ENCODE data around the gene ARHGAP24.

ARHGAP24 gene

DNA sequence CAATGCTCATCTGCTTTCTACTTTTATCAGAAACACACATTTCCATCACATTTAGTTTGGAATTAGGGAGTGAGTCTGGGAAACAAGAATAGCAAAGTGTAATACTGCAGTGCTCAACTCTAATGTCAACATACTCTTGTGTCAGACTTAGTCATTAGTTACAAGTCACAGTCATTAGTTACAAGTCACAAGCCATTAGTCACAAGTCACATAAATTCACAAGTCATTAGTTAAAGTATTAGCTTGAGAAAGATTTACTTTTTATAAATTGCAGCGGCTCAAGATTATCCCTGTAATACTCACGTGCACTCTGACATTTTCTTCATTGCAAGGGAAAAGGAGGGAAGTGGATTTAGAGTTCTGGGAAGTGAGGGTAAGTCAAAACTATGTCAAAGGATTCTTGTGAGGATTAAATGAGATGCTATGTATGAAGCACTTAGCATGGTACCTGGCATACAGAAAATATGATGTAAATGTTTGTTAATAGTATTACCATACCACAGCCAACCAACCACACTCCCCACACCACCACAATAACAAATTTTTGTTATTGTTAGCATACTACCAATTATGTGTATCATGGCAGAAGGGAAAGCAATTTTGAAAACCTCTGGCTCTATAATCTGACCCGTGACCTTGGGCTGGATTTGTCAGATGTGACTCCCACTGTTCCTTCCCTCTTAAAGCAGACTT lies 116.6 kb downstream of the ARHGAP24 start:
- DNase-seq: no peak

DNA sequence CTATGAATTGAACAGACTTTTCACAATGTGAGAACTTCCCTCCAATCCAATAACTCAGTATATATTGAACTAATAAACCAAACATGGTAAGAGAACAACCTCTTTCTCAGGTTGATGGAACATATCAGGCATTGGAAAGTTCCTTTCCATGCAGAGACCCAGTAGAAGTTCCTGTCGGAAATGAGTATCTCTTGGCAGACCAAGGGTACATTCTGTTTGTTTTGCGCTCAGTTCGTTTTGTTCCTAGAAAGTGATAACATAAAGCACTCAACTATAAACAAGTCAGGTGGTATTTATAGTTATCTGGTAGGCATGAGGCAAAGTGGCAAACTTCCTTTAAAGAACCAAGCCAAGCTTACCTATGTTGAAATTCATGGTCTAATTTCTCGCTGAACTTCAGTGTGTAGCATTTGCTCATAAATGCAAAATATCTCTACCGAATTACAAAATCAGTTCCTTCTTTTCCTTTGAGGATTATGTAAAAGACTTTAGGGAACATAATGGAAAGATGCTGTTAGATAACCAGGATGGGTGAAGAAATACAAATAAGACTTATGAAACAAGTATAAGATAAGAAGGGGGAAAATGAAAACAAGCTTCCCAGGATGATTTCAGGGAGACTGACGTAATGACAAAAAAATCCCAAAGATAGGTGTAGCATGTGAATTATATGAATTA lies 120.3 kb downstream of the ARHGAP24 start:
- no peak for DNase-seq

DNA sequence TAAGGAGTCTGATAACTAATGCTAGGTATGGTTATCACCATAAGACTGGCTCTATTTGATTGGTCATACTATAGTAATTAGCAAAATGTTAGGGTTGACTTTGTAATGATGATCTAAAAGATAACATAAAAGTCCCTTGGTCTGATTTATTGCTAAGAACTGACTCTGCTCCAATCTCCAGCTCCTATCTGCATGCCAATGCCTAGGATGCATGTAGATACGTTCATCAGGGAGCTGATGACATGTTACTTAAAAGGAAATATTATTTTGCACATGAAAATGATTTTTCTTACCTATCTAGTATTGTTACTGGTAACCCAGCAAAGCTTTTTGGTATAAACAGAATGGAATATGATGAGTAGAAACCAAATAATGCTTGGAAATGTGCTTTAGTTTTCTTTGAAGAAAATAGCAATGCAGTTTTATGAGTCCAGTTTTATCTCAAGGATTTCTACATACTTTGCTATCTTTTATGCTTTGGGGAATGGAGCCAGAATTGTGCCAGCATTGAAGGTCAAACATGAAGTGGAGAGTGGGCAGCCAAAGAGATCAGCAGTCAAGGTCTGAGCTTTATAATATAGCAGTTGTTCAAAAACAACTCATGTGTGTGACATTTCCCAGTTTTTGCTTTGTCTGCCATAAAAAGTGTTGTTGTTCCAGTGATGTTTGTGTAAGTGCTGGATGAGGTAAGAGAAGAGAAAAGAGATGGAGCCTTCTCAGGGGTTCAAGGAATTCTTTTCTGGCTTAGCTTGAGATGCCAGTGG lies 121.0 kb downstream of the ARHGAP24 start:
- no peak for DNase-seq

DNA sequence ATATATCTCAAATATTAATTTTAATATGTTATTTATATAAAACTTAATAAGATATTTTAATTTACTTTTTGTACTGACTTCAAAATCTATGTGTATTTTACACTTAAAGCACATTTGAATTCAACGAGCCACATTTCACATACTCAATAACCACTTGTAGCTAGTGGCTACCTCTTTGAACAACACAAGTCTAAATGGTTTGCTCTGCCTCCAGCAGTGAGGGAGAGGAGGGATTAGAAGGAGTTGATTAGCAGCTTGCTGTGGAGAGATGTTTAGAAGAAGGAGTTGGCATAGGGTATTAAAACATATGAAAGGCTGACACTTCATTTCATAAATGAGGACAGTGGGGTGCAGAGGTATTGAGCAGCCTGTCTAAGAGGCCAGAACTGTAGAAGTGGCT lies 124.0 kb downstream of the ARHGAP24 start:
- no peak for DNase-seq

DNA sequence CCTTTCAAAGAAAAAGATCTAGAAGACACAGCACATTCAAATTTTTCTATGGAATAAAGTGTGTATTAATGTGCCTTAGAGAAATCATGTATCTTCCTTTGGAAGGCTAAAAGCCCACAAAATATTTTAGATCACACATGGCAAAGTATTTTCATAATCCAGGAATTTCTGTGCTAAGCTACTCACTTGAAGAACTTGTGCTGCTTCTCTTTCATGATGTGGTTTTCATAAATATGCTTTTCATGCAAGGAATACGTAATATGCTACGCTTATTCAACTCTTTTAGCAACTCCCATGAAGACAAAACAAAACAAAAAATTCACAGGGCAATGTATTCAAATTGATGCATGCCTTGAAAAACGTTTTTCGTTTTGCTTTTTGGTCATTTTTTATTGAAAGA lies 125.6 kb downstream of the ARHGAP24 start:
- no peak for DNase-seq

DNA sequence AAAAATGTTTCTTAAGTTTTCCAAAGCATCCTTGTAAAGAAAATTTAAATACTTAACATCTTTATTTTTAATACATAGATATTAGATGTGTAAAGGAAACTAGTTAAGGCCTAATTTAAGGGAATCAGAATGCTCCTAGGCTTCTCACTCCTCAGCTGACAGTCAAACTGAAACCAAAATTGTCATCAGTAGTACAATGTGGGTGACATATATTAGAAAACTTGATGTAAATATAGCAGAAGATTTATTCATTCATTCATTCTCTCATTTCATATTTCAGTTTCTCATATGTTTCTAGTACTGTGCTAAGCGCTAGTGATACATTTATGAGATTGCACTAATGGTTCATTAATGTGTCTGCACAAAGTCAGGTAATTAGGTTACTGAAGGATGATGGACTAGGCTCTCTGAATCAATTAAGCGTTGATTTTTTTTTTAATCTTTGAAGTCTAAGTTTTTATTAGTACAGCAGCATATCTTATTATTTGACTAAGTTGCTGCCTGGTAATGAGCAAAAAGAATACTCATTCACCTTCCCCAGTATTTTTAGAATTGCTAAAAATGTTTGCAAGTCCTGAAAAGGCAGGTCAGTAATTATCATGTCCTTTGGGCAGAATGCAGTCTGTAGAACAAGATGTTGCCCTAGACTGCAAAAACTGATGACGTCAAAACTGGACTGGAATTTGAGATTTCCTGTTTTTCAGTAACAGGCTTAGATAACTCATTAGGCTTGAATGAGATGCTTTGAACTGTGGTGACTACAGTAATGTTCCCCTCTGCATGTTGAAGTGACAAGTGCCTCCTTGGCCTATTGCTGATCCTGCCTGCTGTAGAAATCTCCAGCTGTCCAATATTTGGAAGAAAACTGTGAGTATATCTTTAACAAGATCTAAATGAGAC lies 128.7 kb downstream of the ARHGAP24 start:
- no peak for DNase-seq

DNA sequence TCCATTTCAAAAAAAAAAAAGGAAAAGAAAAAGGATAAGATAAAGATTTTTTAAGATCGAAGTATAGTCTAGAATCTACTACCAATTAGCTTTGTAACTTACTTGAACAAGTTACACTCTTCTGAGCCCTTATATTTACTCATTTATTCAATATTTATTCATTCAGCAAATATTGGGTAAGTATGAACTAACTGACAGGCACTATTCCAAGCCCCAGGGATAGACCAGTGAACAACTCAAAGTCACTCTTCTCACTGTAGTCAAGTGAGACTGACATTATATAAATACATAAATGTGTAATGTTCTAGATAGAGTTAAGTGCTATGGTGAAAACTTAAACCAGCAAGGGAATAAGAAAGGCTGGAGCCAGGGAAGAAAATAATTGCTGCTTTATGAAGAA lies 131.6 kb downstream of the ARHGAP24 start:
- no peak for DNase-seq

DNA sequence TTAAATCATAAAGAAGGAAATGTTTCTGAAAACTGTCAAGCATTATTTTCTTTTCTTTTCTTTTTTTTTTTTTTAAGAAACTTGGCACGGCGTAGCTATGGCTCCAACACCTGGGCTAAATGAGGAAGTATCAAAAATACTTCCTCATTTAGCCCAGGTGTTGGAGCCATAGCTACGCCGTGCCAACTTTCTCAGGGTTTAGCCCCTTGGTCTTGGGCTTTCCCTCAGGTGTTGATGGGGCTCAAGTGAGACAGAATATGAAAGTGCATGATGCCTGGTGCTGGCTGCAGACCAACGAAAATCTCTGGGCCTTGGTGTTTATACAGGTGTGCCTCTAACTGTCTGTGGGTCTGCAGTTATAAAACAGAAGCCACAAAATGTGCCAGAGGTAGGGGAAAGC lies 132.7 kb downstream of the ARHGAP24 start:
- DNase-seq: no peak

DNA sequence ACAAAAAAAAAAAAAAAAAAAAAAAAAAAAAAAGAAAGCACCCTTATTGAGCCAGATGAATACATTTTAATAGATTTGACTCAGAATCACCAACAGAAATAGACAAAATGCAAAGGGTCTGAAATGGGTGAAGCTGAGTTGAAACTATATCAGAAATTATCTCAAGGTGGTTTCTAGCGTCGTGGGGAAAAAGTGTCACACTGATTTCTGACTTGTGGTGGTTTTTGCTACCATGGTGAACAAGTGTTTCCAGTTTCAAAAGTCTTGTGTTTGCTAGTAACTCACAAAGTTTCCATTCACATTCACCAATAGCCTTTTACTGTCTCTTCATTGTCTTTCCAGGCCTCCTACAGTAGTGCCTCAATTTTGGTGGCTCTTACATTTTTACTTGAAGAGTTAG lies 135.5 kb downstream of the ARHGAP24 start:
- DNase-seq: no peak

DNA sequence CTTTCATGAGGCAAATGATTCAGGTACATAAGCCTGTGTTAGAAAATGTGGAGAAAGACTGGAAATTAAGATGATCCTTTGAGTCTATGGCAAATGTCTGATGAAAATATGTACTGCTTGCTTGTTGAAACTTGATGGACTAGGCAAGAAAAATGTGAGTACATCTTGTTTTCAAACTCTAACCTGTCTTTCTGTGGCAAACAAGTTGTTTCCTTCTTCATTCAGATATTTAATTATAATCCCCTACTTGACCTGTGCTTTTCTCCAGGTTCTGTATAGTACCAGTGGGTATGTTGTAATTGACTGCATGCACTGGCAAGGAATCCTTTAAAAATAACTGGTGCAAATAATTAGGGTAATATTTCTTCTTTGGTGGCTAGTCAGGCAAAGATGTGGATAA lies 136.7 kb downstream of the ARHGAP24 start:
- no peak for DNase-seq

DNA sequence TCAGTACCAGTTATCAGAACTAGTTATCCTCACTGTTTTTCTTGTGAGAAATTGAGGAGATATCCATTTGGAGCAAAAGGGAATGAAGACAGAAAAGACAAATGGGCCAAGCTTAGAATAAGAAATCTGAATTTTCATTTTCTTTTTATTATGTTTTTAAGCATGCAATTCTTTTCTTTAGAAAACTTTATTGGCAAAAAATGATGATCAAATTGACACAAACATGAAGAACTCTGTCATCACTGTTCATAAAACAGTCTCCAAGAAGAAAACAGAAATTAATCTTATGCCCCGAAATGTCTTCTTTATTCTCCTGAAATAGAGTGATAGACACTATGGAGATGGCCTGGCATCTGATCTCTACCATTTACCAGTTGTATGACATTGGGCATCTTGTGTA lies 139.0 kb downstream of the ARHGAP24 start:
- no peak for DNase-seq

DNA sequence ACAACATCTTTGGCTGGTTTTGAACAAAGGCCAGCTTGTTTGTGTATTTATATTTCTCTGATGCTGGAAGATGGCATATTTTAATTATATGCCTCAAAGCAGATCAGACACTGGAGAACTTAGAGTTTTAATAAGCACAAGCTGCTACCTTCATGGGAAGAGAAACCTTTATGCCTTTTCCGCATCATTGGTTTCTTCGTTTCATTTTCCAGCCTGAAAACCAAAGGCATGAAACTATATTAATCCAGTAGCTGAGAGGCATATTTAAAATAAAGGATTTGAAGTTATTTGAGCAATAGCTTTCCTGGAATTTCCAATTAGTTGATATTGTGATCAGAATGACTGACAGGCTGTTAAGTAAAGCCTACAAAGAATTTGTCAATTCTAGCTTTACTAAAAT lies 141.0 kb downstream of the ARHGAP24 start:
- DNase-seq: no peak

DNA sequence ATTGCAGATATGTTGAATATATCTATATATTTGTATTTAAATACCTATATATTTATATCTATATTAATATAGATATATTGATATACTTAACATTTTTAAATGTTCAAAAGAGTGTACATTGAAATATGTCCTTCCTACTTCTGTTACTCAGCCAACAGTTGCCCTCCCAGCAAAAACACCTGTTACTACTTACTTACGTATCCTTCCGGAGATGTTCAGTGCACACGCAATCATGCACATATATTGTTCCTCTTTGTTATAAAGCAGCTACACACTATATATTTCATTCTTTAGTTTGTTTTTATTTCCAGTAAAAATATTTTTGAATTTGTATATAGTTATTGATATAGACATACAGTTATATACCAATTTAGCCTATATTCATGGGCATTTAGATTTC lies 142.3 kb downstream of the ARHGAP24 start:
- no peak for DNase-seq

DNA sequence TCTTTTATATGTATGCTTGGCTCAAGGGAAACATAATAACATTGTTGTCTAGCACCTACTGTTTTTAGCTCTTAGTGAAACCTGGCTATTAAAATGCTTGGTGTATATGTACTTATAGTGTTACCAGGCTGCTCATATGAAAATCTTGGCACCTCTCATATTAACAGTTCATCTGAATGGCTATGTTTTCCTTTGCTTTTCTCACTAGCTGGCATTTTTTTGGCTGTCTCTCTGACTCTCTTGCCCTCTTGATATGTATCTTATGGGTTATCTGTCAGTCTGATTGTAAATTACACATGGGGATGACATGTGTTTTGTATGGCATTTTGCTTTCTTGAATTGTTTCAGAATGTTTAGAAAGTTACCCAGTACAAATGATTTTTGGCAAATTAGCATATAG lies 158.0 kb downstream of the ARHGAP24 start:
- DNase-seq: no peak

DNA sequence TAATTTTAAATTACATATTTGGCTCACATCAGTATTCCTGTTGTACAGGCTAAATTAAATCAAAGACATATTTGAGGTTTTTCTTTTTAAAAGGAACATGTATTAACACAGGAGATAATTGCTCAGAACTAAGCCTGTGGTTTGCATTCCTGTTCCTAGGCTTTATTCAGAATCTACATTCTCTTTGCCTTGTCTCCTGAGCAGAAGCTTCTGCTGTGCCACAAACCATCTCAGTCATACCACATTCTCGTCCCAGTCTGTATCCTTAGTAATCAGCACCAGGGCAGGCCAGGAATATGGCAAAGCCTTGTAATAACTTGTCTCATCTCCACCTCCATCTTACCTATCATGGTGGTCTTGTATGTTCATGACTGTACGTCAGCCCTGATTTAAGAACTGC lies 162.8 kb downstream of the ARHGAP24 start:
- no peak for DNase-seq

DNA sequence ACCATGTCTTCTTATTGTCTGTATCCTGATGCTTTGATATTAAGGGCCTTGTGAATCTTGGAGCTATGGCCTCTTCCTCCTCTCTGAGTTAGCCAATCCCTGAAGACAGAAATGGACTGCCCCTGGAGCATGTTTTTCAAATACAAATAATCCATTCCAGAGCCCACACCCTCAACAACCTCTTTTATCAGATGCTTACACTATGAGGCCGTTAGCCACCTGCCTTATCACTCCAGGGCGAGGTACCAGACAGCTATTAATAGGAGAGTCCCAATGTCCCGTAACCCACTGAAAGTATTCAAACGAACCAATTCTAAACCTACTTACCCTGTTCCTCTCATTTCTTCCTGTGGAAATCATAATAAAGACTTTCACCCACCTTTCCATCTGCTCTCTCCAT lies 165.0 kb downstream of the ARHGAP24 start:
- DNase-seq: no peak

DNA sequence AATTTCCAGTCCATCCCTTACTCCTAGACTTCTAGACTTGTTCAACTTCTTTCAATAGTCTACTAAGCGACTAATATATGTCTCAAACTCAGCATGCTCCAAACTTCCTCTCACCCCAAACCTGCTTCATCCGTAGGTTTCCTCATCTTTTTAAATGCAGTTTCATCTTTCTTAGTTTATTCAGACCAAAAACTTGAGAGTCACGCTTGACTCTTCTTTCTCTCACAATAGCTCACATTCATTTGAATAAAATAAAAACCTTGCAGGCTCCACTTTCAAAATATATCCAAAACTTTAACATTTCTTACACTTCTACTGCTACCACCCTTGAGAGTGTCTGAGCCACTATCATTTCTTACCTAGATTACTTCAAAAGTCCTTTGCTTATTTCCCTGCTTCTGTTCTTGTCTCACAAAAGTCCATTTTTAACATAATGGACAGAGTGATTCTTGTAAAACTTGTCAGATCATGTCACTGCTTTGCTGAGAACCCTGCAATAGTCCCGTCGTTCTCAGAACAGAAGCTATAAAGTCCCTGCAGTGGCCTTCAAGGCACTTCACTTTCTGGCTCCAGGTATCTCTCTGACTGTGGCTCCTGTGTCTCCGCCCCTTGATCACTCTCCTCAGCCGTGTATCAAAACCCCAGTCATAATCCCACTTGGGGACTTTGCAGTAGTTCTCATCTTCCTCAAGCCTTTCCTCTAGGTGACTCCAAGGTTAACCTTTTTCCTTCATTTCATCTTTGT lies 167.6 kb downstream of the ARHGAP24 start:
- DNase-seq: no peak

DNA sequence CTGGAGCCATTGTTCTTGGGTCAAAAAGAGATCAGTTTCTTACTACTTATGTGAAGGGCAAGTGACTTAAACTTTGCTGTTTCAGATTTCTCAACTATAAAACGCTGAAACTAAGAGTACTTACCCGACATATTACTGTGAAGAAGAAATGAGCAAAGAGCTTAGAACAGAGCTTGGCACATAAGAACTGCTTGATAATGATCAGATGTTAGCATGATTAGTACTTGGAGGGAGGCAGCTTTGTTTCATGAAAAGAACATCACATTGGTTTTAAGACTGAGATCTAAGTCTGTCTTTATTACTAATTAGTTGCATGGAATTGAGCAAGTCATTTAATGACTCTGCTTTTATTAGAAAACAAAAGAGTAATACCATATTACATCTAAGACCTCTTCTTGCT lies 169.1 kb downstream of the ARHGAP24 start:
- DNase-seq: no peak

DNA sequence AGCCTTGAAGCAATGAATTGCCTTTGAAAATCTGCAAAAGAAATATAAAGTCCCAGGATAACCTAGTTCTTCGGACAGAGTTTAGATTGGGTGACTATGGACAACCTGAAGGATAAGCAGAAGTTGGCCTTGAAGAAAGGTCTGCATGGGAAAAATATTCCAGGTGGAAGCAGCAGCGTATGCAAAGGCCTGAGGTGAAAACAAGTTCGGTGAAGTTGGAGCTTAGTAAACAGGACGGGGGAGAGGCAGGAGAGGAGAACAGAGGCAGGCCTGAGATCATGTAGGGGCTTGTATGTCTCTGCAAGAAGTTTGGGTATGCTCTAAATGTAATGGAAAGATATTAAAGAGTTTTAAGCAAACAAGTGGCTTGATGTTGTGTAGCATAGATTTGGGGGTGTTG lies 176.0 kb downstream of the ARHGAP24 start:
- DNase-seq: no peak

DNA sequence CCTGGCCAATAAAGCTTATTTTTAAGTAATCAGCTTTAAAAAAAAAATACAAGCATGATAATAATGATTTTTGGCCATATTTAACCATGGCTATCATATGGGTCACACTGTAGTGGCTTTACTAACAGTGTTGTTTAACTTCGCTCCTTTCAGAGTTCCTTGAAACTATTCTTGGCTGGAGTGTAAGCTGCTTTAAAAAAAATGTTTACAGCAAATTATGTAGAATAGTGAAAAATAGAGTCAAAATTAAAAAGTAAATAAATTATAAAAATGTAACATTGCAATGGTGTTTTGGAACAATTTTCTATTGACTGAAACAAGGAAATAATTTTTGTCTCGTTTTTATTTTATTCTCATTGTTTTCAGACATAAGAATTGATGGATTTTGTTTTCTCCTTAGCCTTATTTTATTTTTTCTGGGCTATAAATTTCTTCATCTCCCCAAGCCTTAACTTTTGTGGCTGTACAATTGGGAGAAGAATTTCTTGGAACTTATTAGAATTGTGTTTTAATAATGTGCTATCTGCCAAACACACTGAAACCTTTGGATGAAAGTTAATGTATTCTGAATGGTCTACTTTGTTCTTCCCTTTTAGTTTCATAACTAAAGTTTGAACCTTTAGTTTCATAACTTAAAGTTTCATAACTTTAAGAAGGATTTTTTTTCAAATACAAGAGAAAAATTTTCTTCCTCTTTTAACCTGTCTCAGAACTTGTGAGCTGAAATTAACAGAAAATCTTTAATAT lies 182.0 kb downstream of the ARHGAP24 start:
- no peak for DNase-seq

DNA sequence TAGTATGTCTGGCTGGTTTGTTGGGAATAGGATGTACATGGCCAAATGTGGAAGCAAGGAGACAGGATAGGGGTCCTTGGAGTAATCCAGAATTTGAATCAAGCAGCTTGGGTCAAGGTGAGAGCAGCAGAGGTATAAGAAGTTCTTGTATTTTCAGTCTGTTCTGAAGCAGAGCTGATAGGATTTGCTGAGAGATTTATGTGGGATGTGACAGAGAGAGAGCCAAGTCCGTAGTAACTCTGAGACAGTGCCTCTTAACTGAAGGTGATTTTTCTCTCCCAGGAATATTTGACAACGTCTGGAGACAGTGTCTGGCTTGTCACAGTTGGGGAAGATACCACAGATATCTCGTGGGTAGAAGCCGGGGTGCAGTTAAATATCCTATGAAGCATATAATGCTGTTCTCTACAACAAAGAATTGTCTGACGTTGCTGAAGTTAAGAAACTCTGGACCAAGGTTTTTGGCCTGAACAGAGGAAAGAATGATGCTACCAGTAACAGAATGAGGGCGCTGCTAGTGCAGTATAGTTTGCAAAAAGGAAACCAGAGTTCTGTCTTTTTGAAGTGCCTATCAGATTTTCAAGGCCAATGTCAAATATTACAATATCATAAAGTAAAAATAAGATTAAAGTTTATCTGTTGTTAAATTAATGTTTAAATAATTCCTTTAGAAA lies 184.0 kb downstream of the ARHGAP24 start:
- DNase-seq: no peak
